H1 (cell line): ENCODE measurements around the gene CIC. TPM values are rescaled to one million over a fixed set of nuclear protein-coding genes. Genes with fewer than 3 reads are reported as not detected.
A peak's percentile ranks its signal among the peaks of the same experiment; 100 is the strongest.

Experiments used
- CTCF ChIA-PET: fragments of 300-600 bp; sonication (Branson Sonifier 250); formaldehyde crosslinking; loops from one replicate; lab custom pipeline; 2021; ENCODE audit not compliant: partially characterized antibody; lab: Charles Lee
- POLR2A ChIA-PET: fragments of 300-600 bp; sonication (Branson Sonifier 250); formaldehyde crosslinking; loops from one replicate; lab custom pipeline; 2021; ENCODE audit warnings: inconsistent platforms; ENCODE audit not compliant: partially characterized antibody; lab: Charles Lee
- DNase-seq, 2 experiments: peaks; one replicate each; pipeline versions ENCODE4 v3.0.0 to v3.0.0-alpha.2; 2010 to 2022; ENCODE audit warnings: low spot score in 2 of 2, low read depth in 1 of 2, mixed read lengths in 1 of 2
- FAIRE-seq: peaks from 2 replicates; lab custom pipeline; 2011; peaks lifted over from hg19 to GRCh38; lab: Jason Lieb, UNC
- H2AFZ ChIP-seq: 2 replicates; pipeline ENCODE4 v1.8.1; 2012; ENCODE audit warnings: low read length, inconsistent platforms
- H2AK5ac ChIP-seq: 2 replicates; pipeline ENCODE4 v1.6.1; 2013; ENCODE audit warnings: low read depth, low read length
- H2BK120ac ChIP-seq: replicated peaks from 2 replicates; pipeline ENCODE3; 2013; ENCODE audit warnings: low read depth, low read length, inconsistent platforms
- H2BK12ac ChIP-seq: 2 replicates; pipeline ENCODE4 v1.6.1; 2013; ENCODE audit warnings: low read depth, low read length
- H2BK15ac ChIP-seq: 2 replicates; pipeline ENCODE4 v1.6.1; 2013; ENCODE audit warnings: low read length
- H2BK20ac ChIP-seq: 2 replicates; pipeline ENCODE4 v1.6.1; 2013; ENCODE audit warnings: low read length
- H2BK5ac ChIP-seq: 2 replicates; pipeline ENCODE4 v1.6.1; 2013; ENCODE audit warnings: low read depth, low read length
- H3K14ac ChIP-seq: 2 replicates; pipeline ENCODE4 v1.6.1; 2013; ENCODE audit warnings: inconsistent platforms; ENCODE audit not compliant: insufficient read length
- H3K18ac ChIP-seq: 2 replicates; pipeline ENCODE4 v1.6.1; 2013; ENCODE audit warnings: low read length; ENCODE audit errors: extremely low read depth
- H3K23ac ChIP-seq: 2 replicates; pipeline ENCODE4 v1.6.1; 2013; ENCODE audit warnings: inconsistent platforms; ENCODE audit not compliant: insufficient read length
- H3K23me2 ChIP-seq: 2 replicates; pipeline ENCODE4 v1.6.1; 2013; ENCODE audit warnings: low read depth, low read length
- H3K27ac ChIP-seq: 2 replicates; pipeline ENCODE4 v1.6.1; 2011; ENCODE audit warnings: low read depth, low read length, inconsistent platforms
- H3K27me3 ChIP-seq, 4 experiments: replicated peaks in 1 of 4; 1 replicate in 1 of 4; 2 replicates in 3 of 4; pipeline versions ENCODE4 v1.6.1 to v1.8.1; 2011 to 2013; ENCODE audit warnings: low read length in 3 of 4, mild to moderate bottlenecking in 3 of 4, inconsistent platforms in 2 of 4, mixed read lengths in 2 of 4, moderate library complexity in 1 of 4; ENCODE audit not compliant: control insufficient read depth in 3 of 4, insufficient read depth in 3 of 4; ENCODE audit errors: extremely low read depth in 1 of 4
- H3K36me3 ChIP-seq, 4 experiments: 2 replicates each; pipeline versions ENCODE4 v1.6.1 to v1.8.1; 2011 to 2013; ENCODE audit warnings: mild to moderate bottlenecking in 4 of 4, low read length in 3 of 4, moderate library complexity in 2 of 4, control low read depth in 1 of 4, inconsistent platforms in 1 of 4; ENCODE audit not compliant: insufficient read depth in 4 of 4, control insufficient read depth in 2 of 4
- H3K4ac ChIP-seq: replicated peaks from 2 replicates; pipeline ENCODE3; 2013; ENCODE audit warnings: low read length, low read depth, mixed read lengths, inconsistent platforms; ENCODE audit not compliant: insufficient read length
- H3K4me1 ChIP-seq, 4 experiments: replicated peaks in 1 of 4; 1 replicate in 1 of 4; 2 replicates in 3 of 4; pipeline versions ENCODE4 v1.6.1 to v1.8.1; 2011 to 2013; ENCODE audit warnings: low read length in 3 of 4, inconsistent platforms in 2 of 4, mixed read lengths in 1 of 4; ENCODE audit not compliant: insufficient read depth in 4 of 4, control insufficient read depth in 3 of 4
- H3K4me2 ChIP-seq, 2 experiments: 2 replicates each; pipeline versions ENCODE4 v1.6.1 to v1.8.1; 2011 to 2013; ENCODE audit warnings: low read depth in 2 of 2, low read length in 2 of 2, control low read depth in 1 of 2, inconsistent platforms in 1 of 2, mild to moderate bottlenecking in 1 of 2; ENCODE audit not compliant: insufficient read depth in 1 of 2
- H3K4me3 ChIP-seq, 4 experiments: fragments of 200-600, 300-600 bp in 1 of 4; sonication (generic), shearing (Covaris generic), sonication (Bioruptor Twin) in 1 of 4; 2 replicates each; pipeline versions ENCODE4 v1.5.1 to v1.8.1; 2011 to 2016; ENCODE audit warnings: low read length in 4 of 4, low read depth in 3 of 4, control low read depth in 2 of 4, inconsistent platforms in 2 of 4, mild to moderate bottlenecking in 2 of 4, mixed read lengths in 1 of 4, moderate library complexity in 1 of 4; ENCODE audit not compliant: insufficient read depth in 2 of 4; ENCODE audit errors: extremely low read depth in 1 of 4
- H3K56ac ChIP-seq: replicated peaks from 2 replicates; pipeline ENCODE3; 2013; ENCODE audit warnings: low read depth, mild to moderate bottlenecking, mixed read lengths, low read length, inconsistent platforms; ENCODE audit not compliant: insufficient read length
- H3K79me1 ChIP-seq: 2 replicates; pipeline ENCODE4 v1.6.1; 2013; ENCODE audit warnings: low read depth, low read length, control low read depth
- H3K79me2 ChIP-seq, 2 experiments: 2 replicates each; pipeline versions ENCODE4 v1.6.1 to v1.8.1; 2012 to 2013; ENCODE audit warnings: low read length in 2 of 2, mild to moderate bottlenecking in 2 of 2, inconsistent platforms in 1 of 2; ENCODE audit not compliant: insufficient read depth in 2 of 2, control insufficient read depth in 1 of 2
- H3K9ac ChIP-seq, 4 experiments: replicated peaks in 1 of 4; 1 replicate in 1 of 4; 2 replicates in 3 of 4; pipeline versions ENCODE4 v1.6.1 to v1.8.1; 2011 to 2013; ENCODE audit warnings: low read depth in 3 of 4, low read length in 3 of 4, control low read depth in 2 of 4, mild to moderate bottlenecking in 2 of 4, moderate library complexity in 2 of 4, inconsistent platforms in 1 of 4; ENCODE audit errors: extremely low read depth in 1 of 4
- H3K9me3 ChIP-seq, 2 experiments: 2 replicates each; pipeline versions ENCODE4 v1.6.1 to v1.8.1; 2012 to 2013; ENCODE audit warnings: mild to moderate bottlenecking in 2 of 2, moderate library complexity in 2 of 2, control low read depth in 1 of 2, inconsistent platforms in 1 of 2, low read depth in 1 of 2, low read length in 1 of 2, mixed read lengths in 1 of 2; ENCODE audit not compliant: insufficient read depth in 2 of 2
- H4K20me1 ChIP-seq, 2 experiments: replicated peaks in 1 of 2; 2 replicates each; pipeline versions ENCODE3 to v1.8.1; 2011 to 2013; ENCODE audit warnings: inconsistent platforms in 2 of 2, low read length in 2 of 2, mild to moderate bottlenecking in 1 of 2; ENCODE audit not compliant: insufficient read depth in 2 of 2, control insufficient read depth in 1 of 2
- H4K5ac ChIP-seq: 2 replicates; pipeline ENCODE4 v1.6.1; 2013; ENCODE audit warnings: low read length, low read depth, mixed read lengths, inconsistent platforms; ENCODE audit not compliant: insufficient read length
- H4K8ac ChIP-seq: 2 replicates; pipeline ENCODE4 v1.8.0; 2013; ENCODE audit warnings: mild to moderate bottlenecking, moderate library complexity, low read length, inconsistent platforms; ENCODE audit not compliant: insufficient read depth; ENCODE audit errors: extremely low read depth
- H4K91ac ChIP-seq: replicated peaks from 2 replicates; pipeline ENCODE3; 2013; ENCODE audit warnings: low read length, mixed read lengths, inconsistent platforms; ENCODE audit not compliant: insufficient read length
- CREB1 ChIP-seq: IDR thresholded peaks from 2 replicates; pipeline ENCODE4 v1.6.1; 2012; ENCODE audit warnings: inconsistent platforms
- FOSL1 ChIP-seq: IDR thresholded peaks from 2 replicates; pipeline ENCODE4 v1.6.1; 2011; ENCODE audit warnings: mild to moderate bottlenecking, low read depth, low read length, moderate library complexity; ENCODE audit not compliant: insufficient read depth
- WGBS, 2 experiments: shearing (Covaris generic) in 1 of 2; methylation state at CpG; one replicate each; pipeline versions ENCODE4 v1.1.6 to v1.1.7; 2013 to 2015; ENCODE audit warnings: low lambda C conversion rate in 2 of 2, mixed read lengths in 2 of 2, inconsistent platforms in 1 of 2, low coverage in 1 of 2, missing lambda C conversion rate in 1 of 2; ENCODE audit not compliant: insufficient replicate concordance in 2 of 2, insufficient coverage in 1 of 2, insufficient read length in 1 of 2; ENCODE audit errors: extremely low coverage in 1 of 2, missing lambda C conversion rate in 1 of 2; 5-methylcytosine and 5-hydroxymethylcytosine counted together
- polyA plus RNA-seq, 7 experiments: library from polyadenylated mRNA; depleted of rRNA in 3 of 7; stranded (reverse) in 5 of 7; unstranded in 2 of 7; fragments of >200 nt in 5 of 7; fragments of 200-250 nt in 2 of 7; gene quantifications; 1 replicate in 5 of 7; 2 replicates in 1 of 7; 4 replicates in 1 of 7; pipeline versions ENCODE4 v1.2.1 to v1.2.3, GENCODE V29; 2011 to 2013; ENCODE audit warnings: missing spikeins in 2 of 7, mixed read lengths in 2 of 7
- total RNA-seq: library from RNA; stranded (reverse); fragmentation: NEBNext Ultra II Directional; extraction: Animal tissue kit (Norgen Biotek cat#: 25700); gene quantifications from 2 replicates; pipeline ENCODE4 v1.2.1, GENCODE V29; 2021

Gene CIC
- total and polyA plus RNA-seq, 2 of the 8 experiments (the other 6 are each of a cell fraction or from before 2014, with no cell fraction given), result 13.2 to 43.6 TPM

- Histone ChIP-seq H2BK20ac (no peak overlapping the region), H3K23me2 (no peaks in the 10 kb centered on the region), H3K4me2 (no peak overlapping the region), H3K4me3 (no peak overlapping the region), H3K27ac (no peak overlapping the region), H3K4ac (no peak overlapping the region), H2AK5ac (no peak overlapping the region), H3K4me1 (peaks cover 0 to 2% (median under 1%) of the 10 kb centered on the region in 4 experiments; a peak in 5 of 7 replicates), H4K20me1 (peaks cover 0 to 14% of the 10 kb centered on the region in 2 experiments), H3K9ac (no peak overlapping the region), H2BK12ac (0 out of 2 replicates have a peak overlapping the region, but pooled peaks have one; percentile 5), H3K79me1 (peaks cover 7% of the 10 kb centered on the region), H2BK5ac (no peak overlapping the region), H4K5ac (no peak overlapping the region), H3K56ac (no peak overlapping the region), H2AFZ (no peak overlapping the region), H4K91ac (no peak overlapping the region), H3K9me3 (no peaks in the 10 kb centered on the region), H2BK120ac (no peak overlapping the region), H3K14ac (no peak overlapping the region), H2BK15ac (no peak overlapping the region), H3K23ac (no peak overlapping the region), H3K18ac (no peak overlapping the region), H3K79me2 (no peaks in the 10 kb centered on the region), H4K8ac (no peak overlapping the region), H3K27me3 (no peaks in the 10 kb centered on the region), H3K36me3 (peaks cover 13 to 66% (median 54%) of the 10 kb centered on the region in 4 experiments; a peak in 7 of 8 replicates)
- TF ChIP-seq CREB1 (no peak), FOSL1 (peak; percentile 48; the same call in 1 of the 2 replicates)
- FAIRE-seq (no peak), DNase-seq (no peak)
- POLR2A ChIA-PET, result interaction anchor here (1.0 to 2.9 kb wide), 3 partner anchors 10 to 45 kb away, joined by 3 to 9 read pairs (median 4); no protein-coding TSS in a partner anchor
- WGBS, 2 experiments, result 86% methylated on average over 9 of the region's 9 CpGs; no CpG with 5 or more reads in 1 of the 2 experiments
- CTCF ChIA-PET, result interaction anchor here (1.0 to 10.6 kb wide), 3 partner anchors 12 to 183 kb away, joined by 3 to 155 read pairs (median 12); partner anchors contain the start of gene GSK3A
These were observed 22.4 kb downstream of the CIC start for GRCh38 chr19:42291435-42291810.
